ENCODE results near the gene CDC123.
"Not testable (repeated sequence)": the region's sequence is repeated elsewhere in the genome, so short reads cannot be mapped to it uniquely, and the experiment has no call there.

CDC123 gene

GRCh38 chr10:12271210-12271540, 75.2 kb downstream of the CDC123 start:
- H3K36me3 ChIP-seq = no peaks in the 10 kb centered on the region
- no peaks in the 10 kb centered on the region for H3K27me3 ChIP-seq (ENCODE audit: insufficient read depth, low read depth, severe bottlenecking)
- H3K9me3 ChIP-seq (ENCODE audit: severe bottlenecking) = no peaks in the 10 kb centered on the region
- DNase-seq = no peak
- no peak overlapping the region for H3K4me3 ChIP-seq (ENCODE audit: low read depth, low read length)
- TF ChIP-seq, protein P1, sequence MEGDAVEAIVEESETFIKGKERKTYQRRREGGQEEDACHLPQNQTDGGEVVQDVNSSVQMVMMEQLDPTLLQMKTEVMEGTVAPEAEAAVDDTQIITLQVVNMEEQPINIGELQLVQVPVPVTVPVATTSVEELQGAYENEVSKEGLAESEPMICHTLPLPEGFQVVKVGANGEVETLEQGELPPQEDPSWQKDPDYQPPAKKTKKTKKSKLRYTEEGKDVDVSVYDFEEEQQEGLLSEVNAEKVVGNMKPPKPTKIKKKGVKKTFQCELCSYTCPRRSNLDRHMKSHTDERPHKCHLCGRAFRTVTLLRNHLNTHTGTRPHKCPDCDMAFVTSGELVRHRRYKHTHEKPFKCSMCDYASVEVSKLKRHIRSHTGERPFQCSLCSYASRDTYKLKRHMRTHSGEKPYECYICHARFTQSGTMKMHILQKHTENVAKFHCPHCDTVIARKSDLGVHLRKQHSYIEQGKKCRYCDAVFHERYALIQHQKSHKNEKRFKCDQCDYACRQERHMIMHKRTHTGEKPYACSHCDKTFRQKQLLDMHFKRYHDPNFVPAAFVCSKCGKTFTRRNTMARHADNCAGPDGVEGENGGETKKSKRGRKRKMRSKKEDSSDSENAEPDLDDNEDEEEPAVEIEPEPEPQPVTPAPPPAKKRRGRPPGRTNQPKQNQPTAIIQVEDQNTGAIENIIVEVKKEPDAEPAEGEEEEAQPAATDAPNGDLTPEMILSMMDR (IDR thresholded peaks at IDR 0.05; ENCODE audit: low read depth, low read length) = no peak
- no peak overlapping the region for H3K27ac ChIP-seq

DNA sequence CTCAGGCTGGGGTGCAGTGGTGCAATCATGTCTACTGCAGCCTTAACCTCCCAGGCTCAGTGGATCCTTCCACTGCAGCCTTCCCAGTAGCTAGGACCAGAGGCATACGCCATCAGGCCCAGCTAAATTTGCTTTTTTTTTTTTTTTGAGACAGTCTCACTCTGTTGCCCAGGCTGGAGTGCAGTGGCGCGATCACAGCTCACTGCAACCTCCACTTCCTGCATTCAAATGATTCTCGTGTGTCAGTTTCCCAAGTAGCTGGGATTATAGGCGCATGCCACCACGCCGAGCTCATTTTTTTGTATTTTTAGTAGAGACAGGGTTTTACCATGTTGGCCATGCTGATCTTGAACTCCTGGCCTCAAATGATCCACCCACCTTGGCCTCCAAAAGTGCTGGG, 81.9 kb downstream of the CDC123 start:
- DNase-seq; H3K4me3 ChIP-seq (ENCODE audit: low read depth, low read length); H3K27ac ChIP-seq: not testable (repeated sequence)

DNA sequence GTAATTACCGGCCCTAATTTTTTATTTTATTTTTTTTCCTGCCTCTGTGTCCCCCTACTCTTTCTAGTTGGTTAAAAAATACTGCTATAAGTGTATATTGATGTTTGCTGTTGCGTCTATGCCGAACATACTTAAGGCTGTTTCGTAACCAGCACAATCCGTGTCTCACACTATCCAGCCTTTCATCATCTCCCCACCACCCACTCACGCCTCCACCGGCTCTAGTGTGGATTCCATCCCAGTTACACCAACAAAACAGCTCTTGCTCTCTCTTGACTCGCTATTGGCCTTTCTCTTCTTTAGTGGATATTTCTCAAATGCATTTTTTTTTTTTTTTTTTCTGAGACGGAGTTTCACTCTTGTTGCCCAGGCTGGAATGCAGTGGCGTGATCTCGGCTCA, 83.3 kb downstream of the CDC123 start:
- H3K36me3 ChIP-seq = no peaks in the 10 kb centered on the region
- no peak for DNase-seq
- no peaks in the 10 kb centered on the region for H3K9me3 ChIP-seq (ENCODE audit: severe bottlenecking)
- H3K27ac ChIP-seq = no peak overlapping the region
- no peaks in the 10 kb centered on the region for H3K27me3 ChIP-seq (ENCODE audit: insufficient read depth, low read depth, severe bottlenecking)
- TF ChIP-seq, protein P1 (IDR thresholded peaks at IDR 0.05; ENCODE audit: low read depth, low read length) = no peak
- H3K4me3 ChIP-seq (ENCODE audit: low read depth, low read length) = no peak overlapping the region

More for the DNA sequence above, 81.9 kb downstream of the CDC123 start:
- H3K36me3 ChIP-seq; H3K9me3 ChIP-seq (ENCODE audit: severe bottlenecking); H3K27me3 ChIP-seq (ENCODE audit: insufficient read depth, low read depth, severe bottlenecking): not testable (repeated sequence)

DNA sequence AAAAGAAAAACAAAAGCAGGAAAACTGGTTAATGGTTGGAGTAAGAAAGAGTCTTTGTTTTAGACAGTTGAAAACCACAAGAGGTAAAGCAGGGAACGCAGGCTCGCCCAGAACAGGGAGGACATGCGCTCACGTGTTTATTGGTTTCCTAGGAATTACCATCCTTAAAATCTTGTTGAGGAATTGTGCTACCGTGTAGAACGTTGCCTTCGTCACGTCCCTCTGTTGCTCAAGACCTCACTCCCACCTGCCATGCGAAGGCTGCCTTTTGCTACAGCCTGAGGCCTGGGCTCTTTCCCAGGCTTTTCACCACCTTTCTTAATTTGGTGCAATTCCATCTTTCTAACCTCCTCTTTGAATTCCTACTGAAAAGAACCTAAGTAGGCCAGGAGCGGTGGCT, 91.8 kb downstream of the CDC123 start:
- H3K36me3 ChIP-seq = no peaks in the 10 kb centered on the region

GRCh38 chr10:12297784-12298183, 101.8 kb downstream of the CDC123 start:
- H3K36me3 ChIP-seq; H3K27me3 ChIP-seq (ENCODE audit: insufficient read depth, low read depth, severe bottlenecking); DNase-seq; H3K4me3 ChIP-seq (ENCODE audit: low read depth, low read length); H3K27ac ChIP-seq; H3K9me3 ChIP-seq (ENCODE audit: severe bottlenecking): not testable (repeated sequence)

More for the DNA sequence above, 91.8 kb downstream of the CDC123 start:
- no peak for DNase-seq
- TF ChIP-seq, protein P1 (IDR thresholded peaks at IDR 0.05; ENCODE audit: low read depth, low read length) = no peak
- H3K4me3 ChIP-seq (ENCODE audit: low read depth, low read length) = no peak overlapping the region
- H3K27ac ChIP-seq = no peak overlapping the region
- H3K27me3 ChIP-seq (ENCODE audit: insufficient read depth, low read depth, severe bottlenecking) = no peaks in the 10 kb centered on the region
- H3K9me3 ChIP-seq (ENCODE audit: severe bottlenecking) = no peaks in the 10 kb centered on the region

DNA sequence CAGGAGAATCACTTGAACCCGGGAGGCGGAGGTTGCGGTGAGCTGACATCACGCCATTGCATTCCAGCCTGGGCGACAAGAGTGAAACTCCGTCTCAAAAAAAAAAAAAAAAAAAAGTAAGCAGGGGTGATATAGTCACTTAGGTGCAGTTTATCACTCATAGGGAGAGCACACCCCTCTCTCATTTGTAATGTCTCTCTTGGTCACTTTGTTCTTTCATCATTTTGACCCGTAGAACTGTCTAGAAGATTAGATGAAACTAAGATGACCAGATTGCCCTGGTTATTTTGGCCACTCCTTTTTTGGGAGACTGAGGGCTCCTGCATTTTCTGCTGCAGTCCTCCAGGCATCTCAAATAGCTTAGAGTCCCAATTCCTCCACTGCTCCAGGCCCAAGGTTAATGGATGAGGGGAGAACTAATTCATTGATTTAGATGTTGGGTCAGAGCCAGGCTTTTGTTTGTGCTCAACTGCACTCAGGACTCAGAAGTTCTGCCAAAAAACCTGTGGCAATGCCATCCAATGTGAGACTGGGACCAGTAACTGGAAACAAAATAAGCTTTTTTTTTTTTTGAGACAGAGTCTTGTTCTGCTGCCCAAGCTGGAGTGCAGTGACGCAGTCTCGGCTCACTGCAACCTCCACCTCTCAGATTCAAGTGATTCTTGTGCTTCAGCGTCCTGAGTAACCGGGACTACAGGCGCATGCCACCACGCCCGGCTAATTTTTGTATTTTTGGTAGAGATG, 103.4 kb downstream of the CDC123 start:
- Histone ChIP-seq H3K27me3 (ENCODE audit: insufficient read depth, low read depth, severe bottlenecking) (no peaks in the 10 kb centered on the region), H3K27ac (no peak overlapping the region), H3K36me3 (no peaks in the 10 kb centered on the region), H3K4me3 (ENCODE audit: low read depth, low read length) (no peak overlapping the region), H3K9me3 (ENCODE audit: severe bottlenecking) (no peaks in the 10 kb centered on the region)
- TF ChIP-seq, protein P1 (IDR thresholded peaks at IDR 0.05; ENCODE audit: low read depth, low read length) = no peak
- DNase-seq = no peak
